Uterus (tissue), 4 donors: ENCODE results near the gene KRT5. TPM values are rescaled to one million over a fixed set of nuclear protein-coding genes. Genes with fewer than 3 reads are reported as not detected.

ENCODE experiments used
- DNase-seq, 2 donors: peaks; one replicate each; pipeline ENCODE4 v3.0.0-alpha.2; 2019 to 2020
- H3K27ac ChIP-seq, 2 donors: fragments of 200-600 bp; sonication (generic); 1 replicate in 1 of 2; 2 replicates in 1 of 2; pipeline ENCODE4 v1.5.1; 2016 to 2018
- H3K27me3 ChIP-seq, 2 donors: fragments of 200-600 bp; sonication (generic); one replicate each; pipeline ENCODE4 v1.5.1; 2018 to 2019; ENCODE audit warnings: control low read depth in 1 of 2
- H3K36me3 ChIP-seq, 2 donors: fragments of 200-600 bp; sonication (generic); one replicate each; pipeline ENCODE4 v1.5.1; 2019; ENCODE audit warnings: control low read depth in 1 of 2
- H3K4me1 ChIP-seq, 2 donors: fragments of 200-600 bp; sonication (generic); one replicate each; pipeline ENCODE4 v1.5.1; 2018 to 2019; ENCODE audit warnings: control low read depth in 1 of 2
- H3K4me3 ChIP-seq, 2 donors: fragments of 200-600 bp; sonication (generic); 1 replicate in 1 of 2; 2 replicates in 1 of 2; pipeline ENCODE4 v1.5.1; 2018 to 2019; ENCODE audit warnings: mild to moderate bottlenecking in 1 of 2
- H3K9me3 ChIP-seq, 2 donors: fragments of 200-600 bp; sonication (generic); one replicate each; pipeline ENCODE4 v1.5.1; 2019; ENCODE audit warnings: control low read depth in 1 of 2
- CTCF ChIP-seq, 4 experiments: fragments of 200-600 bp in 2 of 4; fragments of 450-650 bp in 2 of 4; sonication (generic) in 2 of 4; IDR thresholded peaks; one replicate each; pipeline ENCODE4 v1.5.1; 2016 to 2019; ENCODE audit warnings: antibody characterized with exemption in 4 of 4, mild to moderate bottlenecking in 2 of 4, moderate library complexity in 1 of 4
- POLR2A ChIP-seq, 2 donors: fragments of 450-650 bp; IDR thresholded peaks; one replicate each; pipeline ENCODE4 v1.6.1; 2016; ENCODE audit warnings: antibody characterized with exemption in 2 of 2, mild to moderate bottlenecking in 1 of 2, moderate library complexity in 1 of 2
- intact Hi-C: fragments of 100-400 bp; cut with DNase I; formaldehyde crosslinking; loops from one replicate; pipeline ENCODE4 v1.15.1; 2023; ENCODE audit warnings: low total_unique reads
- total RNA-seq, 4 donors: library from RNA; depleted of rRNA in 3 of 4; stranded (reverse); fragments of >200 nt in 3 of 4; gene quantifications; one replicate each; pipeline versions ENCODE4 v1.1.0 to v1.2.4, GENCODE V29; 2014 to 2023
- donor health status: DM: yes; HTN: yes; CAD: no.

KRT5 gene
- total RNA-seq, 4 donors from 2014 or later: 2.0 to 33.7 TPM; not detected in 2

- H3K36me3 ChIP-seq: no peaks in the 10 kb centered on the region
- no peaks in the 10 kb centered on the region for H3K4me1 ChIP-seq
- H3K27me3 ChIP-seq: no peaks in the 10 kb centered on the region
- DNase-seq: no peak
- TF ChIP-seq CTCF (IDR thresholded peaks at IDR 0.05) (no peak), POLR2A (IDR thresholded peaks at IDR 0.05) (no peak)
- H3K9me3 ChIP-seq: no peaks in the 10 kb centered on the region
- H3K4me3 ChIP-seq: no peak overlapping the region
- H3K27ac ChIP-seq: no peak overlapping the region
- intact Hi-C loops: no loop called here
These were observed 16.9 kb upstream of the KRT5 start for GRCh38 chr12:52537101-52537500.

- TF ChIP-seq CTCF (IDR thresholded peaks at IDR 0.05) (no peak), POLR2A (IDR thresholded peaks at IDR 0.05) (no peak)
These were observed 15.4 kb upstream of the KRT5 start for GRCh38 chr12:52535574-52535973.

GRCh38 chr12:52534482-52534881 is 14.3 kb upstream of the KRT5 start:
- Histone ChIP-seq H3K36me3 (no peaks in the 10 kb centered on the region), H3K27ac (no peak overlapping the region), H3K4me3 (no peak overlapping the region), H3K9me3 (no peaks in the 10 kb centered on the region), H3K27me3 (no peaks in the 10 kb centered on the region), H3K4me1 (no peaks in the 10 kb centered on the region)
- TF ChIP-seq POLR2A (IDR thresholded peaks at IDR 0.05) (no peak), CTCF (IDR thresholded peaks at IDR 0.05) (no peak)
- no peak for DNase-seq
- intact Hi-C loops: no loop called here

More at GRCh38 chr12:52535574-52535973, 15.4 kb upstream of the KRT5 start:
- no peak for DNase-seq
- H3K9me3 ChIP-seq: no peaks in the 10 kb centered on the region
- no peaks in the 10 kb centered on the region for H3K4me1 ChIP-seq
- intact Hi-C loops: no loop called here
- H3K27me3 ChIP-seq: no peaks in the 10 kb centered on the region
- H3K27ac ChIP-seq: no peak overlapping the region
- no peak overlapping the region for H3K4me3 ChIP-seq
- no peaks in the 10 kb centered on the region for H3K36me3 ChIP-seq

- no peaks in the 10 kb centered on the region for H3K27me3 ChIP-seq
- H3K4me1 ChIP-seq: no peaks in the 10 kb centered on the region
- no peak for TF ChIP-seq CTCF (IDR thresholded peaks at IDR 0.05)
- no peak for TF ChIP-seq POLR2A (IDR thresholded peaks at IDR 0.05)
- intact Hi-C loops: no loop called here
- no peaks in the 10 kb centered on the region for H3K9me3 ChIP-seq
- no peak overlapping the region for H3K27ac ChIP-seq
- H3K36me3 ChIP-seq: no peaks in the 10 kb centered on the region
- no peak overlapping the region for H3K4me3 ChIP-seq
- DNase-seq: no peak
These were observed 13.7 kb upstream of the KRT5 start for GRCh38 chr12:52533686-52534470.

GRCh38 chr12:52532636-52533035 is 12.4 kb upstream of the KRT5 start:
- no peak for TF ChIP-seq CTCF (IDR thresholded peaks at IDR 0.05)
- no peak for TF ChIP-seq POLR2A (IDR thresholded peaks at IDR 0.05)
- DNase-seq: no peak
- no peaks in the 10 kb centered on the region for H3K27me3 ChIP-seq

More at GRCh38 chr12:52532636-52533035, 12.4 kb upstream of the KRT5 start:
- Histone ChIP-seq H3K27ac (no peak overlapping the region), H3K36me3 (no peaks in the 10 kb centered on the region), H3K4me1 (no peaks in the 10 kb centered on the region), H3K4me3 (no peak overlapping the region), H3K9me3 (no peaks in the 10 kb centered on the region)
- intact Hi-C loops: no loop called here
